Lower leg skin (tissue), 4 donors: ENCODE results near the gene TBC1D25. TPM values are rescaled to one million over a fixed set of nuclear protein-coding genes. Genes with fewer than 3 reads are reported as not detected.

Experiments
- DNase-seq, 2 donors: peaks; one replicate each; pipeline ENCODE4 v3.0.0-alpha.2; 2019; ENCODE audit warnings: low spot score in 2 of 2
- H3K4me3 ChIP-seq: fragments of 200-600 bp; sonication (generic); 2 replicates; pipeline ENCODE4 v1.5.1; 2017; ENCODE audit warnings: mild to moderate bottlenecking, low read depth; ENCODE audit not compliant: poor library complexity, severe bottlenecking
- POLR2A ChIP-seq, 2 donors: fragments of 450-650 bp; IDR thresholded peaks; one replicate each; pipeline ENCODE4 v1.6.1; 2016 to 2017; ENCODE audit warnings: antibody characterized with exemption in 2 of 2, mild to moderate bottlenecking in 1 of 2, moderate library complexity in 1 of 2
- WGBS, 2 donors: methylation state at CpG; one replicate each; pipeline ENCODE4 v1.1.5; 2018; 5-methylcytosine and 5-hydroxymethylcytosine counted together
- intact Hi-C: fragments of 100-400 bp; cut with DNase I; formaldehyde crosslinking; loops from one replicate; pipeline ENCODE4 v1.15.0; 2023; ENCODE audit warnings: low total_unique reads
- total RNA-seq, 4 donors: library from RNA; depleted of rRNA; stranded (reverse); fragments of >200 nt; gene quantifications; one replicate each; pipeline ENCODE4 v1.1.0, GENCODE V29; 2016
- TF ChIP-seq, protein P1 (sequence below), 3 donors: fragments of 450-650 bp; IDR thresholded peaks; one replicate each; pipeline ENCODE4 v1.5.1; 2016; ENCODE audit warnings: antibody characterized with exemption in 3 of 3, mild to moderate bottlenecking in 3 of 3, moderate library complexity in 2 of 3

Gene TBC1D25
- total RNA-seq, 4 donors from 2014 or later: 11.6 to 43.8 (median 16.2) TPM

DNA sequence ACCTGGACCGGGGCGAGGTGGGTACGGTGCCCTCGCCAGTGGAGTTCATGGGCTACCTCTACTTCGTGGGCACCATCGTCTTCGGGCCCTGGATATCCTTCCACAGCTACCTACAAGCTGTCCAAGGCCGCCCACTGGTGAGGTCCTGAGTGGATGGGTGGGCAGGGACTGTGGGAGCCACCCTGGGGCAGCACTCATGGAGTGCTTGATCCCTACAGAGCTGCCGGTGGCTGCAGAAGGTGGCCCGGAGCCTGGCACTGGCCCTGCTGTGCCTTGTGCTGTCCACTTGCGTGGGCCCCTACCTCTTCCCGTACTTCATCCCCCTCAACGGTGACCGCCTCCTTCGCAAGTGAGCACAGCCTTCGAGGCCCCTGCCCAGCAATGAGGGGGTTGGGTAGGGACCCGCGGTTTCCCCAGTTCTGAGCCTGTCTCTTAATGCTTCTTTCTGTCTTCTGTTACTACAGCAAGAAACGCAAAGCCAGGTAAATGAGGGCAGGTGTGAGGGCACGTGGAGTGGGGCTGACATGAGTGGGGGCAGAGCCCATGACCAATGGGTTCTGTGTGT, 27.1 kb upstream of the TBC1D25 start:
- no peak for DNase-seq
- intact Hi-C loops: no loop called here
- H3K4me3 ChIP-seq: no peak overlapping the region
- WGBS, 2 donors: 89 to 96% methylated on average over 13 to 20 of the region's 20 CpGs
- no peak for TF ChIP-seq POLR2A (IDR thresholded peaks at IDR 0.05)
- TF ChIP-seq, protein P1, sequence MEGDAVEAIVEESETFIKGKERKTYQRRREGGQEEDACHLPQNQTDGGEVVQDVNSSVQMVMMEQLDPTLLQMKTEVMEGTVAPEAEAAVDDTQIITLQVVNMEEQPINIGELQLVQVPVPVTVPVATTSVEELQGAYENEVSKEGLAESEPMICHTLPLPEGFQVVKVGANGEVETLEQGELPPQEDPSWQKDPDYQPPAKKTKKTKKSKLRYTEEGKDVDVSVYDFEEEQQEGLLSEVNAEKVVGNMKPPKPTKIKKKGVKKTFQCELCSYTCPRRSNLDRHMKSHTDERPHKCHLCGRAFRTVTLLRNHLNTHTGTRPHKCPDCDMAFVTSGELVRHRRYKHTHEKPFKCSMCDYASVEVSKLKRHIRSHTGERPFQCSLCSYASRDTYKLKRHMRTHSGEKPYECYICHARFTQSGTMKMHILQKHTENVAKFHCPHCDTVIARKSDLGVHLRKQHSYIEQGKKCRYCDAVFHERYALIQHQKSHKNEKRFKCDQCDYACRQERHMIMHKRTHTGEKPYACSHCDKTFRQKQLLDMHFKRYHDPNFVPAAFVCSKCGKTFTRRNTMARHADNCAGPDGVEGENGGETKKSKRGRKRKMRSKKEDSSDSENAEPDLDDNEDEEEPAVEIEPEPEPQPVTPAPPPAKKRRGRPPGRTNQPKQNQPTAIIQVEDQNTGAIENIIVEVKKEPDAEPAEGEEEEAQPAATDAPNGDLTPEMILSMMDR (IDR thresholded peaks at IDR 0.05): no peak

DNA sequence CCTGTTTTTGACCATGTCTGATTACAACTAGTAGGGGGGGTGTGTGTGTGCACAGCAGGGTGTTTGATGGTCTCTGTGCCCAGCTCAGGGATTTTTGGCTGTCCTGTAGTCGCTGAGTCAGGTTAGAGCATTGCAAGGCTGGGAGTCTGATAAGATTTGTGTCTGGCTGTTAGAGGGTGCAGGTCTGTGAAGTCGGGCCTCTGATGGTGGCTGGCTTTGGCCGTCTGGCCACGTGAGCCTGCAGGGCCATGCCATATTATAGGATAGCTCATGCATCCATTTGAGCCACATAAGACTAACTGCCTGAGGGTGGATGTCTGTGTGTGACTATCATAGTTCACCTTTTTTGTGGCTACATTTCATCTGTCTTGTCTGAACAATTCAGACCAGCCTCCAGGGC, 25.8 kb upstream of the TBC1D25 start:
- no peak for DNase-seq
- intact Hi-C loops: no loop called here
- TF ChIP-seq POLR2A (IDR thresholded peaks at IDR 0.05): no peak
- TF ChIP-seq, protein P1 (IDR thresholded peaks at IDR 0.05): no peak
- H3K4me3 ChIP-seq: no peak overlapping the region
- 88 to 91% methylated on average over 4 of the region's 4 CpGs for WGBS, 2 donors

DNA sequence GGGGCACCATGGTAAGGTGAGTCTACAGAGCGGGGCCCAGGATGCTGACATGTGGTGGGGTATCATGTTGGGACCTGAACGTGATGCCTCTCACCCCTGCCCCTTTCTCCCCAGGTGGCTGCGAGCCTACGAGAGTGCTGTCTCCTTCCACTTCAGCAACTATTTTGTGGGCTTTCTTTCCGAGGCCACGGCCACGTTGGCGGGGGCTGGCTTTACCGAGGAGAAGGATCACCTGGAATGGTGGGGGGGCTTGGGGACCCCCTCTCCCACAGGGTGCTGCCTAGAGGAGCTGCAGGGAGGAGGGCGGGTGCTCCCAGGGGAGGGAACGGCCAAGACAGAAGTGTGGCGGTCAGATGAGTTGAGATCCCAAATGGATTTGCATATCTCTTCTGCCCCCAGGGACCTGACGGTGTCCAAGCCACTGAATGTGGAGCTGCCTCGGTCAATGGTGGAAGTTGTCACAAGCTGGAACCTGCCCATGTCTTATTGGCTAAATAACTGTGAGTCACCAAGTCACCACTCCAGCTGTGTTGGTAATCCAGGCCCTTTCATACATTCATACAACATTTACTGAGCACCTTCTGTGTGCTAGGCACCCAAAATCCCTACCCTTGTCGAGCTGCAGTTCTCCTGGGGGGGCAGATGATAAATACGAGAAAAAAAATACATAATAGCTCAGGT, 25.2 kb upstream of the TBC1D25 start:
- intact Hi-C loops: no loop called here
- TF ChIP-seq, protein P1 (IDR thresholded peaks at IDR 0.05): no peak
- TF ChIP-seq POLR2A (IDR thresholded peaks at IDR 0.05): no peak
- no peak for DNase-seq
- WGBS, 2 donors: 73 to 83% methylated on average over 15 to 16 of the region's 16 CpGs
- H3K4me3 ChIP-seq: no peak overlapping the region

DNA sequence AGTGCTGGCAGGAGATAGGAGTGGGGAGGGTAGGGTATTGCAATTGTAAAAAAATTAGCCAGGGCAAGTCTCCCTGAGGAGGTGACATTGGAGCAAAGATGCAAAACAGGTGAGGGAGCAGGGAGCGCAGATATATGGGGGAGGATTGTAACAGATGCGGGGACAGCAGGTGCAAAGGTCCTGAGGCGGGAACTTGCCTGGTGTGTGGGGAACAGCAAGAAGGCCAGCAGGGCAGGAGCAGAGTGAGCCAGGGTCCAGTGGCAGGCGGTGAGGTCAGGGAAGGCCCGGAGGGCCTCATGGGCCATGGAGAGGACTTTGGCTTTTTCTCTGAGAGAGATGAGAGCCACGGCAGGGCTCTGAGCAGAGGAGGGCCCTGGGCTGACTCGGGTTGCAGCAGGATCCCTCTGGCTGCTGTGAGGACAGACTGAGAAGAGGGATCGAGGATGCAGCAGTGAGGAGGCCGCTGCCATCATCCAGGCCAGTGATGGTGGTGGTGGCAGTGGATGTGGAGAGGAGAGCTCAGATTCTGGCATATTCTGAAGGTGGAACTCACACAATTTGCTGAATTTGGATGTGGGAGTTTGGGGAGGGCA, 24.6 kb upstream of the TBC1D25 start:
- TF ChIP-seq POLR2A (IDR thresholded peaks at IDR 0.05): no peak
- TF ChIP-seq, protein P1 (IDR thresholded peaks at IDR 0.05): no peak
- intact Hi-C loops: no loop called here
- H3K4me3 ChIP-seq: no peak overlapping the region
- no peak for DNase-seq
- 89 to 97% methylated on average over 9 of the region's 9 CpGs for WGBS, 2 donors

DNA sequence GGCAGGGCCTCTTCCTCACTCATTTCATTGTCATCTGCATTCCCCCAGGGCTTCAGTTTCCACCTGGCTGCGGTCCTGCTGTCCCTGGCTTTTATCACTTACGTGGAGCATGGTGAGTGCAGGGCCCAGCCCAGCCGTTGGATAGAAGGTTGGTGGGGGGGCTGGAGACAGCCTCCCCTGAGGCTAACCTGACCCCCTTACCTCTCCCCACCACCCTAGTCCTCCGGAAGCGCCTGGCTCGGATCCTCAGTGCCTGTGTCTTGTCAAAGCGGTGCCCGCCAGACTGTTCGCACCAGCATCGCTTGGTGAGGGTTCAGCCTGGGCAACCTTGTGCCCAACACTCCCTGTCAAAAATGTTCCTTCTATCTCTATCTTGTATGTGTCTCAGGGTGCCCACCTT, 23.7 kb upstream of the TBC1D25 start:
- DNase-seq: no peak
- H3K4me3 ChIP-seq: no peak overlapping the region
- WGBS, 2 donors: 86 to 93% methylated on average over 3 to 10 of the region's 10 CpGs
- TF ChIP-seq, protein P1 (IDR thresholded peaks at IDR 0.05): no peak
- intact Hi-C loops: no loop called here
